Natural killer cell (primary cell): ENCODE results near the gene MYO1F. TPM values are rescaled to one million over a fixed set of nuclear protein-coding genes. Genes with fewer than 3 reads are reported as not detected.
A peak's percentile ranks its signal among the peaks of the same experiment; 100 is the strongest.

Source experiments
- ATAC-seq, 3 donors: fragments of 150-1000 bp in 2 of 3; fragments of 200-7000 bp in 1 of 3; cut with Tn5 transposase; 1 replicate in 1 of 3; 2 replicates in 2 of 3; pipeline ENCODE4 v1.10.0; 2021; ENCODE audit warnings: mild to moderate bottlenecking in 2 of 3, moderate library complexity in 2 of 3
- DNase-seq, 2 donors: peaks; one replicate each; pipeline versions ENCODE4 v3.0.0 to v3.0.0-alpha.2; 2013 to 2021; ENCODE audit warnings: mixed read lengths in 1 of 2
- H3K27ac ChIP-seq: one replicate; pipeline ENCODE4 v1.5.1; 2013; ENCODE audit warnings: mild to moderate bottlenecking, low read length
- H3K27me3 ChIP-seq: one replicate; pipeline ENCODE4 v1.6.1; 2013; ENCODE audit warnings: low read length; ENCODE audit not compliant: control insufficient read depth, insufficient read depth
- H3K36me3 ChIP-seq: one replicate; pipeline ENCODE4 v1.6.1; 2013; ENCODE audit warnings: low read length; ENCODE audit not compliant: control insufficient read depth, insufficient read depth
- H3K4me1 ChIP-seq: one replicate; pipeline ENCODE4 v1.6.1; 2013; ENCODE audit warnings: low read length; ENCODE audit not compliant: control insufficient read depth, insufficient read depth
- H3K4me3 ChIP-seq: one replicate; pipeline ENCODE4 v1.5.1; 2013; ENCODE audit warnings: low read length
- H3K9me3 ChIP-seq: one replicate; pipeline ENCODE4 v1.6.1; 2013; ENCODE audit warnings: low read length; ENCODE audit not compliant: control insufficient read depth, insufficient read depth
- H3K27ac Mint-ChIP-seq, 2 donors: one replicate each; pipeline ENCODE4 v1.8.0; 2022; ENCODE audit warnings: mild to moderate bottlenecking in 2 of 2, mixed read lengths in 2 of 2, moderate library complexity in 1 of 2
- H3K27me3 Mint-ChIP-seq, 2 donors: one replicate each; pipeline ENCODE4 v1.8.0; 2022; ENCODE audit warnings: low read depth in 2 of 2, mixed read lengths in 2 of 2
- H3K36me3 Mint-ChIP-seq: one replicate; pipeline ENCODE4 v1.8.0; 2022; ENCODE audit warnings: mixed read lengths
- H3K4me1 Mint-ChIP-seq, 2 donors: one replicate each; pipeline ENCODE4 v1.8.0; 2022; ENCODE audit warnings: mixed read lengths in 2 of 2
- H3K4me3 Mint-ChIP-seq: one replicate; pipeline ENCODE4 v1.8.0; 2022; ENCODE audit warnings: mild to moderate bottlenecking, moderate library complexity, mixed read lengths
- H3K9me3 Mint-ChIP-seq, 2 donors: one replicate each; pipeline ENCODE4 v1.8.0; 2022; ENCODE audit warnings: mixed read lengths in 2 of 2
- CTCF ChIP-seq: fragments of 200-600 bp; IDR thresholded peaks from one replicate; pipeline ENCODE4 v1.8.0; 2022; ENCODE audit warnings: antibody characterized with exemption
- WGBS: methylation state at CpG from one replicate; pipeline ENCODE4 v1.1.7; 2013; ENCODE audit warnings: missing lambda C conversion rate; ENCODE audit not compliant: insufficient coverage; 5-methylcytosine and 5-hydroxymethylcytosine counted together
- intact Hi-C: fragments of 100-400 bp; cut with micrococcal nuclease; formaldehyde crosslinking; loops from one replicate; pipeline ENCODE4 v1.14.2; 2022
- total RNA-seq, 4 donors: library from RNA; stranded (reverse); fragments of 120-200 nt in 1 of 4; gene quantifications; one replicate each; pipeline versions ENCODE4 v1.2.3 to v1.2.4, GENCODE V29; 2013 to 2022

Gene MYO1F
- total RNA-seq, 3 donors from 2014 or later (not counting 1 experiment from before 2014, with no cell fraction given) = 971 to 1,223 (median 1,014) TPM

GRCh38 chr19:8593931-8594330 lies 16.7 kb upstream of the MYO1F start:
- Mint-ChIP-seq H3K9me3 (no peaks in the 10 kb centered on the region), H3K4me1 (peaks cover 24 to 38% of the 10 kb centered on the region in 2 donors), H3K27ac (peak overlapping the region in 1 of 2 donors; percentile 49), H3K36me3 (no peaks in the 10 kb centered on the region), H3K4me3 (peak overlapping the region; percentile 66), H3K27me3 (no peaks in the 10 kb centered on the region)
- DNase-seq = no peak
- intact Hi-C loops = loop anchor here (2.0 to 5.0 kb wide), 2 partner anchors 15 to 182 kb away; partner anchors contain the start of gene MARCHF2
- ATAC-seq = no peak
- H3K4me3 ChIP-seq = no peak overlapping the region
- peak; percentile 35 for TF ChIP-seq CTCF
- no peaks in the 10 kb centered on the region for H3K27me3 ChIP-seq
- 89% methylated on average over 2 of the region's 2 CpGs for WGBS
- H3K9me3 ChIP-seq = no peaks in the 10 kb centered on the region
- H3K4me1 ChIP-seq = peaks cover 21% of the 10 kb centered on the region
- H3K36me3 ChIP-seq = peaks cover 14% of the 10 kb centered on the region
- no peak overlapping the region for H3K27ac ChIP-seq

- Mint-ChIP-seq H3K4me3 (peak overlapping the region; percentile 82), H3K27ac (peak overlapping the region; percentile 72 to 81), H3K27me3 (no peaks in the 10 kb centered on the region), H3K9me3 (no peaks in the 10 kb centered on the region), H3K4me1 (peaks cover 24 to 38% of the 10 kb centered on the region in 2 donors), H3K36me3 (no peaks in the 10 kb centered on the region)
- Histone ChIP-seq H3K36me3 (peaks cover 9% of the 10 kb centered on the region), H3K27me3 (no peaks in the 10 kb centered on the region), H3K4me3 (peak overlapping the region; percentile 30), H3K9me3 (no peaks in the 10 kb centered on the region), H3K4me1 (peaks cover 21% of the 10 kb centered on the region), H3K27ac (no peak overlapping the region)
- DNase-seq (peak; percentile 97 to 99), ATAC-seq (peak; percentile 86 to 94 (median 87))
- intact Hi-C loops = loop anchor here (1.0 to 5.0 kb wide), 3 partner anchors 14 to 202 kb away; partner anchors contain the start of genes MARCHF2 and RAB11B
- WGBS = 3% methylated on average over 55 of the region's 55 CpGs
- no peak for TF ChIP-seq CTCF
Measured at GRCh38 chr19:8592231-8593009, 15.2 kb upstream of the MYO1F start.

- TF ChIP-seq CTCF = no peak
- no peak overlapping the region for H3K4me3 ChIP-seq
- Mint-ChIP-seq H3K36me3 (no peaks in the 10 kb centered on the region), H3K4me3 (no peak overlapping the region), H3K27ac (no peak overlapping the region), H3K4me1 (peaks cover 23 to 28% of the 10 kb centered on the region in 2 donors), H3K27me3 (no peaks in the 10 kb centered on the region), H3K9me3 (no peaks in the 10 kb centered on the region)
- ATAC-seq (no peak), DNase-seq (no peak)
- 97% methylated on average over 31 of the region's 32 CpGs for WGBS
- H3K36me3 ChIP-seq = peaks cover 2% of the 10 kb centered on the region
- no peaks in the 10 kb centered on the region for H3K9me3 ChIP-seq
- H3K4me1 ChIP-seq = peaks cover 21% of the 10 kb centered on the region
- intact Hi-C loops = no loop called here
- no peaks in the 10 kb centered on the region for H3K27me3 ChIP-seq
- no peak overlapping the region for H3K27ac ChIP-seq
Measured at GRCh38 chr19:8589177-8589714, 12.0 kb upstream of the MYO1F start.
